DMS53 treated with DMSO at 0.1 percent for 48 hours (cell line): ENCODE data around the gene CADM2.

Experiments
- DNase-seq: peaks from one replicate; lab custom pipeline; 2025; ENCODE audit not compliant: unreplicated experiment; lab: John Stamatoyannopoulos, UW

The CADM2 gene

DNA sequence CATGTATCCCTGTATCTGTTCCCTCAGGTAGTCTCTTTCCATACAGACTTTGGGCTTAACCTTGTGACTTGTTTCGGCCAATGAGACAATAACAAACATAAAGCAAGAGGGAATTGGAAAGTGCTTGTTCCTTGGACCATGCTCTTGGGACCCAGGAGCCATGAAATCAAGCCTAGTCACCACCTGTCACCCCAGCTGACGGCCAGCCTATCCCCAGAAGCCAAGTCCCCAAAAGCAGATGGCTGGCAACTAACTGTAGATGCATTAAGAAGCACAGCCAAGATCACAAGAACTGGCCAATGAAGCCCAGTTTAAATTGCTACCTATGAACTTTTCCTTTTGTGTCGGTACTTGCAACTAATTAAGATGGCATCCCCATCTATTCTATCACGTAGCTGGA, 822.0 kb downstream of the CADM2 start:
- no peak for DNase-seq

DNA sequence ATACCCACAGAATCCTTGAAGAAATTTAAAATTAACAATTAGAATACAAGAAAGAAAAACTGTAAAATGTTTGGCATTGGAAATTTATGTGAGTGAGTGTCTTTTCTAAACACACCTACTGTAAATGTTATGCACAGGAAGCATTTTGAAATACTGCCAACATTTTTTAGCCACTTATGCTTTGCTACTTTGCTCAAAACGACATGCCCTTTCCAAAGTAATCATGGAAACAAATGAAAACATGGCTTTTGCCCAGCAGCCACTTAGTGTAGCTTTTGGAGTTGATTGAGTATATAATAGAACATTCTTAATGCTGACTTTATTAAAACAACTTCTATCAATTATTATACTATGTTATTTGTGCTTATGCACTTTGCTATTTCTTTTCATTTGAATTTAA, 823.0 kb downstream of the CADM2 start:
- DNase-seq = no peak

DNA sequence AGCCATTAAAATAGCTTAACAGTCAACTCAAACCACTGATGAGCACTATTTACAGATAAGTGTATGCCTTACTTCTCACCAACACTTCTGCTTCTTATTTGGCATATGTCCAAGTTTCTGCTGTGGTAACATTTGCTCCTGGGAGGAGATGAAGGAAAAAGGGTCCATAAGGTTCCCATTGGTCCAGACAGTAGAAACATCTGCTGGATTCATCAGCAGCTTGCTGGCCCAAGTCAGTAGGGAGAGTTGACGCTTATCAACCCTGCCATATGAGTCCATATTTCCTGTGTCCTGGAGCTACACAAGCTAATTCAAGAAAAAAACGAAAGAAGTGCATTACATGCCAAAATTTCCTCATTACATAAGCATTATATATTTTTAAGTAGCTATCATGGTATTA, 824.5 kb downstream of the CADM2 start:
- no peak for DNase-seq

DNA sequence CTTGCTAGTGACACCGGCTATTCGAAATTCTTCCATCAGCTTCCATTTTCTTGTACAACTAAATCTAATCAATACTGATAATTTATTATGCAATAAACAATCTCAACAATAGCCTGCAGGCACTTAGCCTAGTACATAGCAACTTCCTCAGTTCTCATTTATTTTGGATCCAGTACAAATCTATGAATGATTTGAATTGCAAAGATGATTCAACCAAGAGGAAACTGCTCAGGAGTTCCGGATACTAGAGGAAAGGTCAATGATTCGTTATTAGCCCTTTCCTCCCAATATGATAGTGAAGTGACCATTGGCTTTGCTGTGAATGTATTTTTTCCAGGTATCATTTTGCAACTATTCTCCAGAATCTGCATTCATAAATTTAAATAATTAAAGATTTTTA, 827.0 kb downstream of the CADM2 start:
- DNase-seq = no peak

DNA sequence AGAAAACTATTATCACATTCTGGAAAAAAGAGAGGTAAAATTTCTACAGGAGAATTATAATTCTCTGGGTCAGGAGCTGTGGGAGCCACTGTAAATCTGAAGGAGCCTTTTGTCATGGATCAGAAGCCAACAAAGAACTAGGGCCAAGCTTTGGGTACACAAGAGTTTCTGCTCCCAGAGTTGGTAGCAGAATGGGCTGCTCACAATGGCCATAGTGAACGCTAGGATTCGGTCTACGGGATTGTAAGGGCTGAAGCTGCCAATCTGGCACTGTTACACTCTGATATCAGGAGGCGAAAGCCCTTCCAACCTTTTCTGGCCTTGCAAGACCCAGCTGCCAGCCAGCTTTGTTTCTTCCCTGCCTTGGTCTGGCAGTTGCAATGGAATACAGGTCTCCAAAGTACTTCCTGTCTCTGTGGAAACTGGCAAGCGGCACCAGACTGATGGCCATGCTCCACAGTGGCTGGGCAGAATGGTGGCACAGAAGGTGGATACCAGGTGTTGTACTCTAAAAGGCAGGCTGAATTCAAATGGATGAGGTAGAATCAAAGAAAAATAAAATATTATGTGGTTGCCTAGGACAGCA, 831.7 kb downstream of the CADM2 start:
- no peak for DNase-seq

DNA sequence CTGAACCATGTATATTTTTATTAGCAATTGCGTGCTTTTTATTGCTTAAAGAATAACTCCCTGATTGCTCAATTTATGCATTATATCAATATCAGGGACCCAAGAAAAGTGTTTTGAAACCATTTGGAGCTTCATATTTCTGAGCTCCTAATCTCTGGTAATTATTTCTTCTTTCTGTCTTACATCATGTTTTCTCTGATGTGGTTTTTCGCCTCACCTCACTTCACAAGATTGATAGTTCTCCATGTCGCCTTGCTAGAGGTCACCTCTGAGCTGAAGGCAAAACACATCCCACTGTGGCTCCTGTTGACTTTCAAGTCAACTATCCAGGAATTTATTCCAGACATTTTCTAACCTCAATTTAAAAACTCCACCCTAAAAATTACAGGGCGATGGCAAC, 837.4 kb downstream of the CADM2 start:
- DNase-seq = no peak

DNA sequence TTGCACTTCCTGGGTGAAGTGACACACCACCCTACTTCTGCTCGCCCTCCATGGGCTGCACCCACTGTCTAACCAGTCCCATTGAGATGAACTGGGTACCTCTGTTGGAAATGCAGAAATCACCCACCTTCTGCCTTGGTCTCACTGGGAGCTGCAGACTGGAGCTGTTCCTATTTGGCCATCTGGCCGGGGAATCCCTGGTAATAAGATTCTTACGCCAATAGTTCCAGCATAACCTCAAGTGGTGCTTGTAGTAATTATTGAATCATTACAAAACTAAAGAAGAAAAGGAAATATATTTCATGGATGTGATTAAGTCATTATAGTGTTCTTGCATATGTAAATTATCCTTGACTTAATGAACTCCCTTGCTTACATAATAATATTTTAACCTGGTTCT, 841.9 kb downstream of the CADM2 start:
- no peak for DNase-seq

DNA sequence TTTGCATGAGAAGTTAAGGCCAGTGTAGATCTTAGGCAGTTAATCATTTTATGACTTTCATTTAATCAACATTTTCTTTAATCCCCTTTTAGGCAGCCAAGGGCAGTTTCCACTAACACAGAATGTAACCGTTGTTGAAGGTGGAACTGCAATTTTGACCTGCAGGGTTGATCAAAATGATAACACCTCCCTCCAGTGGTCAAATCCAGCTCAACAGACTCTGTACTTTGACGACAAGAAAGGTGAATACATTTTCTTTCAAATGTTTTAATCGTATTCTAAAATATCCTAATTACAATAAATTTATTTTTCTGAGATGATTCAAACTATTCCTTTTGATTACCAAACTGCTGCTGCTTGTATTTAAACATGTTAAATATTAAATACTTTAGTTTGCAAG, 843.2 kb downstream of the CADM2 start:
- no peak for DNase-seq

DNA sequence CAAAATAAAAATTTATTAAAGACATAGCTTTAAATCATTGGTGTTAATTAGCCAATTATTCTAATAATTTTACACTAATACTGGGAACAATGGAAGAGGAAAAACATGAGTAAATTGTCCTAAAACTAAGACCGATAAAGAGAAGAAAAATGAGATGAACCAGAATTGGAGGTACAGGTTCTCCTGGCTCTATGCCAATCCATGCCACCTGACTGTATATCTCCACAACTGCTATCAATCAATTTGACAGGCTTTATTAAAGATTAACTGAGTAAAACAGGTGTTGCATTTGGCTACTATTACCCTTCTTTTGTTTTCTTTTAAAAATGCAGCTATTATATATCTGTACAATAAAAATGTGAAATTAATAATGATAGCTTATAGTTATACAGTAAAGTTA, 850.0 kb downstream of the CADM2 start:
- peak; percentile 4 for DNase-seq

DNA sequence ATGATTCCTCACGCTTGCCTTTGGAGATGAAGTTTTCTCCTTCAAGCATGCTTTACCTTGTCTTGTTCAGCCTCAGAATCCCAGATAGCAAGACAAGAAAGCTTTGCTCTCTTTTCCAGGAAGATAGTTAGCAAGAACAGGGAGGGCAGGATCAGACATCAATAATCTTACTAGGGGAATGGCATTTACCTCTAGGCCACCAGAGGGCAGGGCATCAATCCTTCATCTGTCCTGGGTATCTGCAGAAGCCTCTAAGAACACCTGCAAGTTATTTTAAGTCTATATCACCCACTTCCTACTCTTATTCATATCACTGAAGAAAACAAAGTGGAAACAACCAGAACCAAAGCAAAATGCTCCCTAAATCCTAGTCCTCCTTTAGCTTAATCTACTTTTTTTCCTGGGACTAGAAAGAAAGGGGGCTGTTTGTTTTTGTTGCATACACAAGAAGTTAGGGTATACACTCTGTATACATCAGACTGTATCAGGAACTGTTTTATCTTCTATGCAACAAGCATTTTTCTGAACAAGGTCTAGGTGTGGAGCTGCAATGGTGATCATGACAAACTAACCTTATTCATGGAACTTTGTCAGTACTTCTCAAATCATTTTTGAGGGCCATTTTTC, 862.5 kb downstream of the CADM2 start:
- DNase-seq = peak; percentile 25

DNA sequence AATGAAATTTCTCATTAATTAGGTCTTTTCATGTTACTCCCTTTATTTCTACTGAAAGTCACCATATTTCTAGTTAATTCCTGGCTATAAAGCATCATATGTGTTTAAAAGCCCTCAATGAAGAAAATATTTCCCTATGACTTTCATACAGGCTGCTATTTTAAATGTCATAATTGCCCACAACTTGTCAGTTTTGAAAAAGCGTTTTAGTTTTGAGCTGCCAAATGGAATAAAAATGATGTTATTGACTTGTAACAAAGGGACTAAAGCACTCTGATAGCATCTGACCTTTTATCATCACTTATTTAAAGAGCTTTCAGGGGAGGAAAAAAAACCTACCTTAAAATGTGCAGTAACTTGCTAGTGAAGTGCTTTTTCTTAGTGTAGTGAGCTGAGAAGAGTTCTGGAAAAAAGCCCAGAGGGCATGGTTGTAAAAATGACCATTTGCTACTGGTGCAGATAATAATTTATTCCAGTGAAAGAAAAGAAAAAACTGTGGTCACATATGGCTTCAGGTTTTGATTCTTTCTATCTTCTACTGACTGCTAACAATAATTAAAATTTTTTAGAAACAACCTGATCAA, 877.2 kb downstream of the CADM2 start:
- DNase-seq = no peak

DNA sequence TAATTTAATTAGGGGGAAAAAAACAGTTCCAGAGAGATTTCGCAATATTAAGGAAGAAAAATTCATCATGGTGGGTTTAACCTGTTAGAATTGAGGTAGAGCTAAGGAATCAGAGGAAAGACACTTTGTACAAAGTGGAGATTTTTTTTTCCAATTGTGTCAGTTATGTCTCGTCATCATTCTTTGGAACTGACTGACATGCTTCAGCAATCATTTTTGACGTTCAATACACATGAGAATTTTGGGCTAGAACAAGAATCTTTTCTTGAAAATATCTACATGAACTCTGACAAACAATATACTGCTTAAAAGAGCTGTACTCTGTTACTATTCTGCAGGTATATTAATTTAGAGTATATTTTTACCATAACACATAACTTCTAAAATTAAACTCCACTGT, 878.6 kb downstream of the CADM2 start:
- DNase-seq = no peak

DNA sequence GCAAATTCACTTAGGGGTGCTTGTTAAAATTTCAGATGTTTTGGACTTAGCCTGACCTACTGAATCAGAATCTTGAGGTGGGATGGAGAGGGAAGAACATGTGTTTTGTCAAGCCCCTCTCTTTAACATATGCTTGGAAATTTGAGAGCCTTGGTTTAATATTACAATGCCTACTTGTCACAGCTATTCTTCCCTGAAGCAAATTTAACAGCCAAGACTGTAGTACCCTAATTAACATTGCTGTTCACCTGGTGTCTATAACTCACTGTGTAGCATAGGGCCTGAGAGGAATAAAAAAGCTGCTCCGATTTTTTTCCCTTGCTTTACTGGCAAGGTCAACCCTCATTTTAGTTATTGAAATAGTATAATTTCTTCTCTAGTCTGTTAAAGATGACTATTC, 880.1 kb downstream of the CADM2 start:
- no peak for DNase-seq

DNA sequence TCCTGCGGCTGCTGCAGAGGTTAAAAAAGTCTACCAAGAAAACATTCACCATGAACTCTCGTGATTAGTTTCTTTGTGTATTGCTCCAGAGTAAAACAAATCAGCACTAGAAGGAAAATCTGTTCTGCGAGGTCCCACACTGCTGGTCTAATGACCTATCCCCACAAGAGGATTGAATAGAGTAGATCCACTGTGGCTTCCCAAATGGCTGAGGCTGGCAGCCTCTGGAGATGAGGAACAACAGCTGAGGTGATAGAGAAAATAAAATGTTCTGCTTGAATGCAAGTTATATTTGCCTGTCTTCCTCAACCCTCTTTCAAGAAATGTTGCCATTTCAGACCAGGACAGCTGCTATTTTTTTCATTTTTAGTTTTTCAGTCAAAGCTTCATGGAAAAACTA, 883.3 kb downstream of the CADM2 start:
- DNase-seq = no peak

DNA sequence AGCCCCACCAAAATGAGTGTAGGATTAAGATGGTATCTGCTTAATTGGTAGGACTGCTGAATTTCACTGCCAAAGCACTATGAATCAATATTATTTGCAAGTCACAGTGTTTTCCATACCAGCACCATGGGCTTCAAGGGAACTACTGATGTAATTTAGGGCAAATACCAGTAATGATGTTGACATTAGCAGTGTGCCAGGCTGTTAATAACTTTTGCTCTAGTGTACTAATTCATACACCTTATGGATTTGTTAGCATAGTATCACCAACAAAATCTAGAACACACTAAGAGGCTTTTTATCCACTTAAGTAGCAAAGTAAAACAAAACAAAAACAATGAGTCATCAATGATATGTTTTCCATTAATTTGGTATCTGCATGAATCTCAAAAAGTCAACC, 888.2 kb downstream of the CADM2 start:
- DNase-seq = no peak

DNA sequence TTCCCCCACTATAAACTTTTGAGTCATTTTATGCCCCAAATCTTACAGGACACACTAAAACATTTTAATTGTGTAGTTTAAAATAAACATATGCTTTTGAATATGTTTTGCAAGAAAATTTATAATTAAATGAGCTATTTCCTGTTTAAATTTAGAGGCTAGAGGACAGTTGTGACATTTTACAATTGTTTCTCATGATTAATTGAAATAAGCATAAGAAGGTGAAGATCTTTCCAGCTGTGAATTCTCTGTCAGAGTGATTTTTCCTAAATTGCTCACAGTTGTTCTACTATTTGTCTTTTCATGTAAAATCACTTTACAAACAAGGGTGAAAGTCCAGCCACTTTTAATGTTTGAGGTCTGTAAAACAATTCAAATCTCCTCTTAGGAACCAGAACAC, 892.3 kb downstream of the CADM2 start:
- no peak for DNase-seq

DNA sequence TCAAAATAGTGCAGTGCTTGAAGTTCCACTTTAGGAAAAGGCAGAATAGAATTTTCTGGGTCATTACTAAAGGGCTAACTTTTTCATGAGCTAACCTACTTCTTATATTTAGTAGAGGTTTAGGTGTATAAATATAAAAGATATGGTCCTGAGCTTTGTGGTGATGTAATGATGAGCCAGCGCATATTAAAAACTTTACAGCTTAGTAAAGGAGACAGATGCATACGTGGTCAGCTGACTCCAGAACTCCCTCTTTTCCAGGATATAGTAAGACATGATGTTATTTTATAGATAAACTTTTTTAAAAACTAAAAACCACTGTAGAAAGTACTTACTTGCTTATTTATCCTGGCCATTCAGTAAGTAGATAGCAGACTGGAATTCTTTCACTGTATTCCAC, 895.0 kb downstream of the CADM2 start:
- DNase-seq = no peak

DNA sequence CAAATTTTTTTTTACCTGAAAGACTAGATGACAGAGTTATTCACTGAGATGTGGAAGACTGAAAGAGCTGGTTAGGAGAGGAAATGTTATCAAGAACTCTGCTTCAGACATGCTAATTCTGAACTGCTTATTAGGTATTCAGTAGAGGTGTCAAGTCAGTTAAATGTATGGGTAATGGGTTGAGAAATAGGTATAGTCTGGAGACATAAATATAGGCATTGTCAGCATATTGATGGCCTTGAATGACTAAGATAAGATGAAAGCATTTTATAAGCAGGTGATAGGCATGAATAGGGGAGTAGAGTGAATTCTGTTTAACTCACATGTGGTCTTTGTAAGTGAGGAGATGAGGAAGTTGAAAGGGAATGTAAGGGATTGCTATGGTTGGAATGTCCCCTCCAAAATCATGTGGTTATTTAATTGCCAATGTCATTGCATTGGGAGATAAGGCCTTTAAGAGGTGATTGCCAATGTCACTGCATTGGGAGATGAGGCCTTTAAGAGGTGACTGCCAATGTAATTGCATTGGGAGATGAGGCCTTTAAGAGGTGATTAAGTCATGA, 904.2 kb downstream of the CADM2 start:
- DNase-seq = no peak

DNA sequence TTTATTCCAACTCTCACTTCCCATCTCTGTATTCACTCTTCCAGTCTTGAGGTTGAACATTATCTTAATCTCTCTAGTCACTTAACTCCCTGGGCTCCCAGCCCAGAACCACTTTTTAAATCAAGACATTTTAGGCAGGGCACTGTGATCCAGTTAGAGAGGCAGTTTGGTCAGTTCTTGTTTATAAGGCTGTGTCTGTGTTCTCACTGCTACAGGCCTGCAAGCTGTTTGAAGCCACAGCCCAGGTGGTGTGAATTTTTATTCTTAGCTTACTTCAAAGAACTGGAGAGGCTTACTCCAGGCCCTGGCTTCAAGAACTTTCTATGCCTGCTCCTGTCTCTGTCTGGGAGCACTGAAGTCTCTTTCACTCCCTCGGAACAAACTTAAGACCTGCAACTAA, 906.1 kb downstream of the CADM2 start:
- no peak for DNase-seq

DNA sequence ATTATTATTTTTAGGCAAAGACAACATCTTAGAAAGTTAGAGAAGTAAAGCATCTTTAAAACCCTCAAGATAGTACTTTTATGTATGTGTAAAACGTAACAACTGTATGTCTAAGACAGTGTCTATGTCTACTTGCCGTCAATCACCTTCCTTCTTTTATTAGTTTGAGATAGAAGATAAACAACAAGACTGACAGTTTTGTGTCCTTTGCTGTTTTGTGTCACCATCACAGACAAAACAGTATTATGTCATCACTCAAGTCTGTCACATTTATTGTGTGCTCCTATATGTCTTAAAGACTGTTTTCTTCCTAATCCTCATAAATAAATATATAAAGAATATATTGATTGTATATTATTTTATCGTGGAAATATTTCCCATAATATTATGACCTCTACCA, 908.3 kb downstream of the CADM2 start:
- no peak for DNase-seq

DNA sequence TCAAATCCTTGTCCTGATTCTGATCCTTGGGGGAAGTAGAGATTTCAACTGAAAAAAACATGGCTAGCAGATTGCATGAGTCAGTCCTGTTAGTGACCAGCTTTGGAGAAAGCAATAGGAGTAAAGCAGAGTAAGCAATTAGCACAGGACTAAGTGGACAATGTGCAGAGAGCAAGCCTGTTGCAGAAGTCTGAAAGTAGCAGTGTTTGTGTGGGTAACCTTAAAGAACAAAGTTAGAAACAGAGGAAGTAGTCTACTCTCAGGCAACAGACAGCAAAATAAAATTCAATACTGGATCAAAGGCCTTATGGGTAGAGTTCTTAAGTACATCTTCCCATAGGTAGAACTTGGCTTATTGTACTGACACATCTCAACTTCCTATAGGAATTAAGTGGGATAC, 916.8 kb downstream of the CADM2 start:
- no peak for DNase-seq

DNA sequence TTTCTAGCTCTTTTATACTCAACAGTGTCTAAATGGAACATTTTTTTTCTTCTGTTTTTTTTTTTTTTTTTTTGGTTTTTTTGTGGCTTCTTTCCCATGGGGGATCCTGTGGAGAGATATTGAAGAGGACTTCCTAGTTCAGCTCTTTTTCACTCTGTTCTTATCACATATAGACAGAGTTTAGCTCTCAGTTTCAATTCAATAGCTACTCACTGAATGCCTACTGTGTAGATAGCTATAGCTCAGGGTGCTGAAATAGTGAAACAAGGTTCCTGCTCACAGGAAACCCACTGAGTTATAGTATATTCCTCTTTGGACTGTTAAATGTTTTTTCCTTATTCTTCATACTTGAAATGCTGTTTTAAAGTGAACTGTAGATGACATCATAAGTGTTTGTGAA, 918.8 kb downstream of the CADM2 start:
- DNase-seq = no peak
